ENCODE results near the gene ETV5.

DNA sequence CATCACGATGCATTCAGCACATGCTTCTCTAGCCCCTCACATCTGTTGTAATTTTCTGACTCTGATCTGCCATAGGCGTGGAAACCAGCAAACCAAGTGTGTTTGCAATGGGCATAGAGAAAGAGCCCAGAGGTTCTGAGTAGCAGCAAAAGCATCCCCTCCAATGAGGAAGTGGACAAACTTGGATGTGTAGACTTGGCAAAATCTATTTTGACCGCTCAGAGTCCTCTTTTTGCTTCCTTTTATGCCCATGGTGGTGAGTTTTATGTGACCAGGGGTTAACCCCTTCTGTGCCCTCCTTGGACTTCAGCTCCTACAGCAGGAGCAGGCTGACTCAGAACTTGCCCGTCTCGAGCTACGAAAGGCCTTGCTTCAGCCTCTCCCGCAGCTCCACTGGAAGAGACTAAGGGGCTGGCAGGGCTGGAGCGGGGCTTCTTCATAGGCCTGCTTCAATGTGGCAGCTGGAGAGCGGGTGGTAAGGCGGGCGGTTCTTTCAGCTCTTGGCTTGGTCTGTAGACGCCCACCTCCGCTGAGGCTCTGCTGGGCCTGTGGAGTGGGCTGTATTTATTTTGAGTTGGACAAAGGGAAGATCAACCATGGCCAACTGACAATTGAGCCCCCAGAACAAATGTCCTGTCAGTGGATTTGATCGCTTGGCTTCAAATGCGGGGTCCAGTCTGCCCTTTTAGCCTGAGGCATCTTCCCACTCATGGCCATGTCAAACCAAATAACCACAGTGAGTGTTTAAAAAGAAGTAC, 6.5 kb upstream of the ETV5 start:
- TF ChIP-seq, protein P1, sequence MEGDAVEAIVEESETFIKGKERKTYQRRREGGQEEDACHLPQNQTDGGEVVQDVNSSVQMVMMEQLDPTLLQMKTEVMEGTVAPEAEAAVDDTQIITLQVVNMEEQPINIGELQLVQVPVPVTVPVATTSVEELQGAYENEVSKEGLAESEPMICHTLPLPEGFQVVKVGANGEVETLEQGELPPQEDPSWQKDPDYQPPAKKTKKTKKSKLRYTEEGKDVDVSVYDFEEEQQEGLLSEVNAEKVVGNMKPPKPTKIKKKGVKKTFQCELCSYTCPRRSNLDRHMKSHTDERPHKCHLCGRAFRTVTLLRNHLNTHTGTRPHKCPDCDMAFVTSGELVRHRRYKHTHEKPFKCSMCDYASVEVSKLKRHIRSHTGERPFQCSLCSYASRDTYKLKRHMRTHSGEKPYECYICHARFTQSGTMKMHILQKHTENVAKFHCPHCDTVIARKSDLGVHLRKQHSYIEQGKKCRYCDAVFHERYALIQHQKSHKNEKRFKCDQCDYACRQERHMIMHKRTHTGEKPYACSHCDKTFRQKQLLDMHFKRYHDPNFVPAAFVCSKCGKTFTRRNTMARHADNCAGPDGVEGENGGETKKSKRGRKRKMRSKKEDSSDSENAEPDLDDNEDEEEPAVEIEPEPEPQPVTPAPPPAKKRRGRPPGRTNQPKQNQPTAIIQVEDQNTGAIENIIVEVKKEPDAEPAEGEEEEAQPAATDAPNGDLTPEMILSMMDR (IDR thresholded peaks at IDR 0.05), result no peak
- no peak for TF ChIP-seq POLR2A (IDR thresholded peaks at IDR 0.05)

All from tibial nerve (tissue), 3 donors.